ENCODE measurements around the gene GET3. TPM values are rescaled to one million over a fixed set of nuclear protein-coding genes. Genes with fewer than 3 reads are reported as not detected.

The GET3 gene
- total RNA-seq, 1 donor from 2014 or later: 43.6 TPM

- no peak for TF ChIP-seq CTCF (IDR thresholded peaks at IDR 0.05)
- Histone ChIP-seq H3K27ac (peak overlapping the region; percentile 95 to 96), H3K36me3 (peaks cover 5 to 6% of the 10 kb centered on the region in 2 donors), H3K9me3 (no peaks in the 10 kb centered on the region), H3K4me3 (peak overlapping the region; percentile 83 to 90), H3K27me3 (no peaks in the 10 kb centered on the region), H3K4me1 (peaks cover 17 to 21% of the 10 kb centered on the region in 2 donors)
- peak in 1 of 2 donors; percentile 68 for DNase-seq (ENCODE audit: low spot score in 2 of 2)
- intact Hi-C loops (cut with DNase I): loop anchor here (5.0 to 10.0 kb wide), 3 partner anchors 154 to 1212 kb away; partner anchors contain the start of genes RAD23A and RFX1
These were observed 55.6 kb downstream of the GET3 start for GRCh38 chr19:12792853-12793289.

- H3K36me3 ChIP-seq: peaks cover 5 to 6% of the 10 kb centered on the region in 2 donors
- TF ChIP-seq CTCF (IDR thresholded peaks at IDR 0.05): no peak
- H3K27me3 ChIP-seq: no peaks in the 10 kb centered on the region
- peak overlapping the region; percentile 95 to 96 for H3K27ac ChIP-seq
- peaks cover 12 to 14% of the 10 kb centered on the region in 2 donors for H3K4me1 ChIP-seq
- DNase-seq (ENCODE audit: low spot score in 2 of 2): peak; percentile 80 to 95
- peak overlapping the region; percentile 83 to 90 for H3K4me3 ChIP-seq
- intact Hi-C loops (cut with DNase I): loop anchor here (5.0 to 10.0 kb wide), 3 partner anchors 154 to 1211 kb away; partner anchors contain the start of genes RAD23A and RFX1
- H3K9me3 ChIP-seq: no peaks in the 10 kb centered on the region
These were observed 56.2 kb downstream of the GET3 start for GRCh38 chr19:12793290-12794195.

GRCh38 chr19:12794196-12794941 is 57.1 kb downstream of the GET3 start:
- H3K4me1 ChIP-seq: peaks cover 5 to 6% of the 10 kb centered on the region in 2 donors
- peak overlapping the region; percentile 95 to 96 for H3K27ac ChIP-seq
- H3K36me3 ChIP-seq: peaks cover 5 to 8% of the 10 kb centered on the region in 2 donors
- no peak for TF ChIP-seq CTCF (IDR thresholded peaks at IDR 0.05)
- no peaks in the 10 kb centered on the region for H3K27me3 ChIP-seq
- H3K4me3 ChIP-seq: peak overlapping the region; percentile 83 to 90
- H3K9me3 ChIP-seq: no peaks in the 10 kb centered on the region
- no peak for DNase-seq (ENCODE audit: low spot score in 2 of 2)
- intact Hi-C loops (cut with DNase I): loop anchor here (5.0 to 10.0 kb wide), 3 partner anchors 153 to 1210 kb away; partner anchors contain the start of genes RAD23A and RFX1

- intact Hi-C loops (cut with DNase I): loop anchor here (5.0 to 10.0 kb wide), 3 partner anchors 152 to 1210 kb away; partner anchors contain the start of genes RAD23A and RFX1
- peak in 1 of 2 donors; percentile 78 for DNase-seq (ENCODE audit: low spot score in 2 of 2)
- Histone ChIP-seq H3K9me3 (no peaks in the 10 kb centered on the region), H3K27me3 (no peaks in the 10 kb centered on the region), H3K36me3 (peaks cover 5 to 14% of the 10 kb centered on the region in 2 donors), H3K4me1 (peaks cover 4 to 6% of the 10 kb centered on the region in 2 donors), H3K27ac (peak overlapping the region; percentile 95 to 96), H3K4me3 (peak overlapping the region in 1 of 2 donors; percentile 90)
- no peak for TF ChIP-seq CTCF (IDR thresholded peaks at IDR 0.05)
These were observed 57.7 kb downstream of the GET3 start for GRCh38 chr19:12794971-12795381.

All from ascending aorta (tissue), 2 donors.